ENCODE data around the gene CCDC71L.

DNA sequence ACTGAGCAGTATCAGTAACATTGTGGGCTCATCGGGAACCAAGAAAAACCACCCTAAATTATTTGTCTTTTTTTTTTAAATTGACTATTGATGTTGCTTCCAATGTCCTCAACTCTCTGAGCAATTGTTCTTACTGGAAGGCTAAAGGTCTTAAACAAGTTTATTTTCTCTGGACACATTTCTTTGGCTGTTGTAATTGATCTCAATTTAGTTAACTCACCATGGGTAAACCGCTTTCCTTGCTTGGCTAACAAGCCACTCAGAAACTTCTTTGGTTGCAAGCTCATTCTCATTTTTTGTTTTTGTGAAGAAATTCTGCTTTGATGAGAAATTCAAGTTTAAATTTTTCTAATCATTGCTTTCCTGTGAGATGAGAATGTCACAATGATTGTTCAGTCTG is 25.5 kb downstream of the CCDC71L start:
- TF ChIP-seq, protein P1, sequence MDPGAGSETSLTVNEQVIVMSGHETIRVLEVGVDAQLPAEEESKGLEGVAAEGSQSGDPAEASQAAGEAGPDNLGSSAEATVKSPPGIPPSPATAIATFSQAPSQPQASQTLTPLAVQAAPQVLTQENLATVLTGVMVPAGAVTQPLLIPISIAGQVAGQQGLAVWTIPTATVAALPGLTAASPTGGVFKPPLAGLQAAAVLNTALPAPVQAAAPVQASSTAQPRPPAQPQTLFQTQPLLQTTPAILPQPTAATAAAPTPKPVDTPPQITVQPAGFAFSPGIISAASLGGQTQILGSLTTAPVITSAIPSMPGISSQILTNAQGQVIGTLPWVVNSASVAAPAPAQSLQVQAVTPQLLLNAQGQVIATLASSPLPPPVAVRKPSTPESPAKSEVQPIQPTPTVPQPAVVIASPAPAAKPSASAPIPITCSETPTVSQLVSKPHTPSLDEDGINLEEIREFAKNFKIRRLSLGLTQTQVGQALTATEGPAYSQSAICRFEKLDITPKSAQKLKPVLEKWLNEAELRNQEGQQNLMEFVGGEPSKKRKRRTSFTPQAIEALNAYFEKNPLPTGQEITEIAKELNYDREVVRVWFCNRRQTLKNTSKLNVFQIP (CRISPR knock-in tag; IDR thresholded peaks at IDR 0.05; ENCODE audit: borderline replicate concordance, low read depth): no peak
- TF ChIP-seq ZFP30 (CRISPR knock-in tag; IDR thresholded peaks at IDR 0.05) (no peak), ZNF8 (CRISPR knock-in tag; IDR thresholded peaks at IDR 0.05) (no peak), ZFP3 (CRISPR knock-in tag; IDR thresholded peaks at IDR 0.05) (no peak)
